A549 (cell line): ENCODE results near the gene UST. TPM values are rescaled to one million over a fixed set of nuclear protein-coding genes. Genes with fewer than 3 reads are reported as not detected.

Experiments used
- ATAC-seq, 2 experiments: fragments of 200-7000 bp in 1 of 2; fragments of >200 bp in 1 of 2; cut with Nextera tagmentation in 1 of 2; cut with Tn5 transposase in 1 of 2; 3 replicates each; pipeline versions ENCODE4 v1.8.0 to v1.9.1; 2018 to 2020; ENCODE audit warnings: mild to moderate bottlenecking in 1 of 2, moderate library complexity in 1 of 2
- CTCF ChIA-PET: fragments of 300-600 bp; sonication (Branson Sonifier 250); formaldehyde crosslinking; extraction: SDS; loops from one replicate; lab custom pipeline; 2021; ENCODE audit warnings: antibody characterized with exemption, inconsistent platforms; lab: Yijun Ruan, JAX
- POLR2A ChIA-PET: fragments of 350-600 bp; formaldehyde crosslinking; extraction: SDS; loops from one replicate; lab custom pipeline; 2021; ENCODE audit warnings: antibody characterized with exemption, inconsistent platforms; lab: Yijun Ruan, JAX
- DNase-seq, 2 experiments: peaks; one replicate each; pipeline versions ENCODE4 v3.0.0 to v3.0.0-alpha.2; 2011 to 2016; ENCODE audit warnings: low read depth in 1 of 2, low spot score in 1 of 2
- FAIRE-seq: peaks from 2 replicates; lab custom pipeline; 2011; peaks lifted over from hg19 to GRCh38; lab: Jason Lieb, UNC
- H3K27ac ChIP-seq, 2 experiments: fragments of >200 bp; sonication (Bioruptor Twin); formaldehyde crosslinking; 3 replicates each; pipeline ENCODE4 v1.5.1; 2016 to 2017
- H3K4me1 ChIP-seq: fragments of >200 bp; sonication (Bioruptor Twin); formaldehyde crosslinking; 3 replicates; pipeline ENCODE4 v1.6.1; 2016
- H3K4me2 ChIP-seq: fragments of >200 bp; sonication (Bioruptor Twin); formaldehyde crosslinking; 3 replicates; pipeline ENCODE4 v1.6.1; 2016
- H3K4me3 ChIP-seq: fragments of >200 bp; sonication (Bioruptor Twin); formaldehyde crosslinking; 3 replicates; pipeline ENCODE4 v1.5.1; 2016
- H3K9me3 ChIP-seq: fragments of >200 bp; sonication (Bioruptor Twin); formaldehyde crosslinking; 3 replicates; pipeline ENCODE4 v1.6.1; 2016
- ATOH8 ChIP-seq: fragments of 250-450 bp; sonication (Bioruptor Pico); IDR thresholded peaks from 2 replicates; pipeline ENCODE4 v1.5.0; 2020; ENCODE audit warnings: low read depth, mild to moderate bottlenecking, moderate library complexity
- BHLHE40 ChIP-seq: IDR thresholded peaks from 2 replicates; pipeline ENCODE4 v1.6.1; 2012; ENCODE audit warnings: low read depth, low read length, inconsistent platforms
- CEBPB ChIP-seq, 2 experiments: fragments of >200 bp in 1 of 2; sonication (Bioruptor Twin) in 1 of 2; formaldehyde crosslinking in 1 of 2; IDR thresholded peaks; 2 replicates each; pipeline ENCODE4 v1.6.1; 2012 to 2016
- CHD2 ChIP-seq: fragments of 150-350 bp; IDR thresholded peaks from 2 replicates; pipeline ENCODE4 v1.6.1; 2014; ENCODE audit warnings: low read length; ENCODE audit not compliant: partially characterized antibody
- E2F6 ChIP-seq: IDR thresholded peaks from 2 replicates; pipeline ENCODE4 v1.6.1; 2012; ENCODE audit warnings: low read depth, borderline replicate concordance
- EHF ChIP-seq: fragments of 250-450 bp; sonication (Bioruptor Pico); IDR thresholded peaks from 2 replicates; pipeline ENCODE4 v1.5.0; 2020; ENCODE audit warnings: mild to moderate bottlenecking
- FOSL2 ChIP-seq, 2 experiments: fragments of 450-650 bp in 1 of 2; fragments of >200 bp in 1 of 2; sonication (Bioruptor Twin) in 1 of 2; formaldehyde crosslinking; IDR thresholded peaks; 2 replicates each; pipeline versions ENCODE4 v1.5.0 to v1.6.1; 2016 to 2020; ENCODE audit warnings: mild to moderate bottlenecking in 1 of 2, moderate library complexity in 1 of 2
- HDAC2 ChIP-seq: fragments of 200-600 bp; sonication (generic); IDR thresholded peaks from 2 replicates; pipeline ENCODE4 v1.6.1; 2016
- HES2 ChIP-seq: fragments of >200 bp; sonication (Bioruptor Twin); formaldehyde crosslinking; IDR thresholded peaks from 2 replicates; pipeline ENCODE4 v1.6.1; 2016
- HOXA7 ChIP-seq: fragments of 250-450 bp; sonication (Bioruptor Pico); IDR thresholded peaks from 2 replicates; pipeline ENCODE4 v1.5.0; 2020; ENCODE audit warnings: mild to moderate bottlenecking, moderate library complexity
- HOXB13 ChIP-seq: fragments of 250-450 bp; sonication (Bioruptor Pico); IDR thresholded peaks from 2 replicates; pipeline ENCODE4 v1.5.0; 2020; ENCODE audit warnings: low read depth, mild to moderate bottlenecking, moderate library complexity
- JUN ChIP-seq, 2 experiments: fragments of >200 bp; sonication (Bioruptor Twin); formaldehyde crosslinking; IDR thresholded peaks; 2 replicates in 1 of 2; 3 replicates in 1 of 2; pipeline ENCODE4 v1.6.1; 2016 to 2017
- JUNB ChIP-seq: fragments of >200 bp; sonication (Bioruptor Twin); formaldehyde crosslinking; IDR thresholded peaks from 2 replicates; pipeline ENCODE4 v1.6.1; 2016
- KDM5A ChIP-seq: fragments of 200-600 bp; sonication (generic); IDR thresholded peaks from 2 replicates; pipeline ENCODE4 v1.6.1; 2016; ENCODE audit warnings: antibody characterized with exemption, mild to moderate bottlenecking
- MAZ ChIP-seq: fragments of 150-350 bp; IDR thresholded peaks from 2 replicates; pipeline ENCODE4 v1.6.1; 2014; ENCODE audit warnings: antibody characterized with exemption, low read depth, low read length, borderline replicate concordance
- NFE2L2 ChIP-seq: fragments of 150-350 bp; conservative IDR thresholded peaks from 2 replicates; pipeline ENCODE4 v1.6.1; 2014; ENCODE audit warnings: low read length
- PHF8 ChIP-seq: fragments of 200-600 bp; sonication (generic); IDR thresholded peaks from 2 replicates; pipeline ENCODE4 v1.6.1; 2016; ENCODE audit warnings: low read depth, mild to moderate bottlenecking, antibody characterized with exemption, moderate library complexity, borderline replicate concordance
- POLR2AphosphoS2 ChIP-seq: conservative IDR thresholded peaks from 2 replicates; pipeline ENCODE4 v1.6.1; 2012; ENCODE audit warnings: low read length, improper control_type of control experiment, inconsistent platforms
- RAD21 ChIP-seq, 2 experiments: fragments of >200 bp in 1 of 2; sonication (Bioruptor Twin) in 1 of 2; formaldehyde crosslinking in 1 of 2; IDR thresholded peaks in 1 of 2; conservative IDR thresholded peaks in 1 of 2; 2 replicates in 1 of 2; 3 replicates in 1 of 2; pipeline ENCODE4 v1.6.1; 2012 to 2018; ENCODE audit warnings: inconsistent platforms in 1 of 2
- RNF2 ChIP-seq: fragments of 200-600 bp; sonication (generic); IDR thresholded peaks from 2 replicates; pipeline ENCODE4 v1.6.1; 2016; ENCODE audit warnings: low read depth, mild to moderate bottlenecking, antibody characterized with exemption, moderate library complexity, borderline replicate concordance
- SMC3 ChIP-seq: fragments of >200 bp; sonication (Bioruptor Twin); formaldehyde crosslinking; IDR thresholded peaks from 3 replicates; pipeline ENCODE4 v1.6.1; 2018; ENCODE audit warnings: inconsistent platforms
- ZFP36 ChIP-seq: fragments of 450-650 bp; IDR thresholded peaks from 2 replicates; pipeline ENCODE4 v1.6.1; 2014; ENCODE audit warnings: borderline replicate concordance; ENCODE audit not compliant: partially characterized antibody
- ZNF302 ChIP-seq: fragments of 250-450 bp; sonication (Bioruptor Pico); IDR thresholded peaks from 2 replicates; pipeline ENCODE4 v1.9.0; 2021; ENCODE audit warnings: inconsistent platforms, mild to moderate bottlenecking, moderate library complexity
- ZSCAN20 ChIP-seq: fragments of 250-450 bp; sonication (Bioruptor Pico); IDR thresholded peaks from 2 replicates; pipeline ENCODE4 v1.8.0; 2022; ENCODE audit warnings: mild to moderate bottlenecking, moderate library complexity
- WGBS: methylation state at CpG from one replicate; pipeline ENCODE4 v1.1.6; 2017; ENCODE audit errors: missing lambda C conversion rate; 5-methylcytosine and 5-hydroxymethylcytosine counted together
- polyA plus RNA-seq, 4 experiments: library from polyadenylated mRNA; depleted of rRNA in 3 of 4; stranded (reverse); fragments of >200 nt; fragmentation: RNase III in 1 of 4; extraction: RNeasy Plus Mini Kit Qiagen cat#74134 plus additional on column Dnase treatment in 1 of 4; gene quantifications; 2 replicates in 3 of 4; 3 replicates in 1 of 4; pipeline ENCODE4 v1.2.3, GENCODE V29; 2011 to 2017
- TF ChIP-seq, protein P1 (sequence below): IDR thresholded peaks from 2 replicates; pipeline ENCODE4 v1.6.1; 2012
- TF ChIP-seq, protein P2 (sequence below): fragments of 150-350 bp; IDR thresholded peaks from 2 replicates; pipeline ENCODE4 v1.6.1; 2014; ENCODE audit warnings: low read depth, mild to moderate bottlenecking, low read length
- TF ChIP-seq, protein P3 (sequence below): fragments of 450-650 bp; IDR thresholded peaks from 2 replicates; pipeline ENCODE4 v1.6.1; 2014; ENCODE audit warnings: antibody characterized with exemption
- TF ChIP-seq, protein P4 (sequence below): fragments of >200 bp; sonication (Bioruptor Twin); formaldehyde crosslinking; IDR thresholded peaks from 3 replicates; pipeline ENCODE4 v1.6.1; 2016

Gene UST
- polyA plus RNA-seq, 2 of the 4 experiments (the other 2 are of a cell fraction) = 0.54 to 1.7 TPM

DNA sequence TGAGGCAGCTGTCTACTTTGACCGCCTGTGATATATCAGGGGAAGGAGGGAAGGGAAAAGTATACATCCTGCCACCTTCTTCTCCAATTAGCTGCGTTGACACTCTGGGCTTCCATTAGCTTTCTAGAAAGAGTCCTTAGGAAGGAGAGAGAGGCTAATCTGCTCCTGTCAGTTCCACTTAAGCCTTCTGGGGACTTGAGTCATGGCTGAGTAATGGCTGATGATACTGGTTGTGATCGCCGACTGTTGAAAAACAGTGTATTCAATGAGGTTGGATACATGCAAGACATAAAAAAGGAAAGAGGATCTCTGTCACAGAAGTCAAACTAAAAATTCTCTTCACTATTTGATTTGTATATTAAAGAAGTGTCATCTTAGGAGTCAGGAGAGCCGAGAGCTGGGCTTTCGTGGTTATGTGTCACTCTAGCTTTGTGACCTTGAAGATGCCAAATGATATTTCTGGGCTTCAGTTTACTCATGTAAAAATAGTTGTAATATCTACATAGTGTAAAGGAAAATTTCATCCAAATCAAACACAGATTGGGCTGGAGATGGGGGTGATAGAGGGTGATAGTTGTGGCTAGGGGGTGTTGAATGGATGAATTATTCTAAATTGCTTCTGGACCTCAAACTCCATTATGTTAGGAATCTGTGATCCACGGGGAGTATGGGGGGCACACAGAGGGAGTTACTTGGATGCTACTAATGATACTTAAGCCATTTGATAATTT, 189.0 kb downstream of the UST start:
- POLR2A ChIA-PET = no interaction called here
- ATAC-seq = no peak
- Histone ChIP-seq H3K4me2 (no peak overlapping the region), H3K4me1 (no peaks in the 10 kb centered on the region), H3K4me3 (no peak overlapping the region), H3K27ac (no peak overlapping the region), H3K9me3 (no peaks in the 10 kb centered on the region)
- no peak for FAIRE-seq
- no peak for TF ChIP-seq HDAC2
- no peak for TF ChIP-seq NFE2L2
- no peak for TF ChIP-seq HOXB13
- TF ChIP-seq ZFP36 = no peak
- no peak for TF ChIP-seq RAD21 (conservative IDR thresholded peaks at IDR 0.05 in 1 of 2, IDR thresholded peaks at IDR 0.05 in 1 of 2)
- TF ChIP-seq, protein P1, sequence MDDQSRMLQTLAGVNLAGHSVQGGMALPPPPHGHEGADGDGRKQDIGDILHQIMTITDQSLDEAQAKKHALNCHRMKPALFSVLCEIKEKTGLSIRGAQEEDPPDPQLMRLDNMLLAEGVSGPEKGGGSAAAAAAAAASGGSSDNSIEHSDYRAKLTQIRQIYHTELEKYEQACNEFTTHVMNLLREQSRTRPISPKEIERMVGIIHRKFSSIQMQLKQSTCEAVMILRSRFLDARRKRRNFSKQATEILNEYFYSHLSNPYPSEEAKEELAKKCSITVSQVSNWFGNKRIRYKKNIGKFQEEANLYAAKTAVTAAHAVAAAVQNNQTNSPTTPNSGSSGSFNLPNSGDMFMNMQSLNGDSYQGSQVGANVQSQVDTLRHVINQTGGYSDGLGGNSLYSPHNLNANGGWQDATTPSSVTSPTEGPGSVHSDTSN = no peak
- no peak for TF ChIP-seq CHD2
- TF ChIP-seq HOXA7 (CRISPR knock-in tag) = no peak
- TF ChIP-seq, protein P2, sequence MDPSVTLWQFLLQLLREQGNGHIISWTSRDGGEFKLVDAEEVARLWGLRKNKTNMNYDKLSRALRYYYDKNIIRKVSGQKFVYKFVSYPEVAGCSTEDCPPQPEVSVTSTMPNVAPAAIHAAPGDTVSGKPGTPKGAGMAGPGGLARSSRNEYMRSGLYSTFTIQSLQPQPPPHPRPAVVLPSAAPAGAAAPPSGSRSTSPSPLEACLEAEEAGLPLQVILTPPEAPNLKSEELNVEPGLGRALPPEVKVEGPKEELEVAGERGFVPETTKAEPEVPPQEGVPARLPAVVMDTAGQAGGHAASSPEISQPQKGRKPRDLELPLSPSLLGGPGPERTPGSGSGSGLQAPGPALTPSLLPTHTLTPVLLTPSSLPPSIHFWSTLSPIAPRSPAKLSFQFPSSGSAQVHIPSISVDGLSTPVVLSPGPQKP = no peak
- TF ChIP-seq JUNB = no peak
- no peak for TF ChIP-seq JUN (IDR thresholded peaks at IDR 0.05)
- TF ChIP-seq, protein P3, sequence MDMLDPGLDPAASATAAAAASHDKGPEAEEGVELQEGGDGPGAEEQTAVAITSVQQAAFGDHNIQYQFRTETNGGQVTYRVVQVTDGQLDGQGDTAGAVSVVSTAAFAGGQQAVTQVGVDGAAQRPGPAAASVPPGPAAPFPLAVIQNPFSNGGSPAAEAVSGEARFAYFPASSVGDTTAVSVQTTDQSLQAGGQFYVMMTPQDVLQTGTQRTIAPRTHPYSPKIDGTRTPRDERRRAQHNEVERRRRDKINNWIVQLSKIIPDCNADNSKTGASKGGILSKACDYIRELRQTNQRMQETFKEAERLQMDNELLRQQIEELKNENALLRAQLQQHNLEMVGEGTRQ = no peak
- TF ChIP-seq EHF (CRISPR knock-in tag) = no peak
- no peak for TF ChIP-seq PHF8
- no peak for TF ChIP-seq RNF2
- TF ChIP-seq E2F6 = no peak
- TF ChIP-seq HES2 = no peak
- no peak for TF ChIP-seq SMC3
- WGBS = 31% methylated on average over 7 of the region's 7 CpGs
- no peak for DNase-seq
- CTCF ChIA-PET = interaction anchor here (1.3 kb wide), 1 partner anchor 9 kb away, joined by 3 read pairs; no protein-coding TSS in a partner anchor

- POLR2A ChIA-PET = no interaction called here
- WGBS = 0% methylated on average over 1 of the region's 1 CpG
- no peaks in the 10 kb centered on the region for H3K4me1 ChIP-seq
- H3K4me2 ChIP-seq = no peak overlapping the region
- DNase-seq = no peak
- H3K4me3 ChIP-seq = no peak overlapping the region
- ATAC-seq = no peak
- CTCF ChIA-PET = no interaction called here
- H3K27ac ChIP-seq = no peak overlapping the region
- H3K9me3 ChIP-seq = no peaks in the 10 kb centered on the region
- FAIRE-seq = no peak
- TF ChIP-seq ZSCAN20 (no peak), KDM5A (no peak), POLR2AphosphoS2 (no peak), ZNF302 (CRISPR knock-in tag) (no peak), HOXB13 (no peak), FOSL2 (IDR thresholded peaks at IDR 0.05) (no peak), FOSL2 (CRISPR knock-in tag; IDR thresholded peaks at IDR 0.05) (no peak), MAZ (no peak), BHLHE40 (no peak), CHD2 (no peak), PHF8 (no peak), ATOH8 (CRISPR knock-in tag) (no peak), CEBPB (IDR thresholded peaks at IDR 0.05) (no peak)
- TF ChIP-seq, protein P2 = no peak
- TF ChIP-seq, protein P4, sequence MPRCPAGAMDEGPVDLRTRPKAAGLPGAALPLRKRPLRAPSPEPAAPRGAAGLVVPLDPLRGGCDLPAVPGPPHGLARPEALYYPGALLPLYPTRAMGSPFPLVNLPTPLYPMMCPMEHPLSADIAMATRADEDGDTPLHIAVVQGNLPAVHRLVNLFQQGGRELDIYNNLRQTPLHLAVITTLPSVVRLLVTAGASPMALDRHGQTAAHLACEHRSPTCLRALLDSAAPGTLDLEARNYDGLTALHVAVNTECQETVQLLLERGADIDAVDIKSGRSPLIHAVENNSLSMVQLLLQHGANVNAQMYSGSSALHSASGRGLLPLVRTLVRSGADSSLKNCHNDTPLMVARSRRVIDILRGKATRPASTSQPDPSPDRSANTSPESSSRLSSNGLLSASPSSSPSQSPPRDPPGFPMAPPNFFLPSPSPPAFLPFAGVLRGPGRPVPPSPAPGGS = no peak
- TF ChIP-seq, protein P3 = no peak
Measured at GRCh38 chr6:148943451-148943850, 196.6 kb downstream of the UST start.
